K562 (cell line): ENCODE data around the gene CYSRT1. TPM values are rescaled to one million over a fixed set of nuclear protein-coding genes. Genes with fewer than 3 reads are reported as not detected.

ENCODE experiments used
- ATAC-seq: fragments of 200-7000 bp; cut with Tn5 transposase; 3 replicates; pipeline ENCODE4 v1.9.1; 2020; ENCODE audit warnings: moderate library complexity
- BruUV-seq: library from RNA; stranded (reverse); fragments of 400-500 nt; replicated peaks from 2 replicates; lab custom pipeline; 2021; lab: Mats Ljungman, UMichigan
- CTCF ChIA-PET: fragments of 300-600 bp; formaldehyde crosslinking; extraction: SDS; loops from one replicate; lab custom pipeline; 2021; ENCODE audit warnings: low intra/inter-chr PET ratio; lab: Yijun Ruan, JAX
- POLR2A ChIA-PET: fragments of 300-600, 350-650 bp; sonication (Branson Sonifier 250); formaldehyde crosslinking; extraction: SDS; loops from one replicate; lab custom pipeline; 2021; ENCODE audit warnings: antibody characterized with exemption, inconsistent platforms; lab: Yijun Ruan, JAX
- DNase-seq, 4 experiments: peaks; one replicate each; pipeline versions ENCODE4 v3.0.0 to v3.0.0-alpha.2; 2011 to 2018; ENCODE audit warnings: low spot score in 3 of 4, mixed read lengths in 3 of 4; ENCODE audit errors: extremely low read depth in 1 of 4
- FAIRE-seq: peaks from 2 replicates; lab custom pipeline; 2011; peaks lifted over from hg19 to GRCh38; lab: Jason Lieb, UNC
- H2AFZ ChIP-seq: 2 replicates; pipeline ENCODE4 v1.6.0; 2011; ENCODE audit warnings: low read depth, low read length, control low read depth, inconsistent platforms
- H3K27ac ChIP-seq: fragments of 200-600 bp; 3 replicates; pipeline ENCODE4 v1.8.0; 2011; ENCODE audit warnings: low read depth, mild to moderate bottlenecking, control low read depth, inconsistent platforms, low read length, moderate library complexity, mixed read lengths; ENCODE audit errors: extremely low read depth
- H3K27me3 ChIP-seq, 2 experiments: fragments of 300-600 bp in 1 of 2; 2 replicates in 1 of 2; 3 replicates in 1 of 2; pipeline versions ENCODE4 v1.6.0 to v1.8.0; 2011; ENCODE audit warnings: inconsistent platforms in 2 of 2, low read length in 2 of 2, mild to moderate bottlenecking in 1 of 2, mixed read lengths in 1 of 2, moderate library complexity in 1 of 2; ENCODE audit not compliant: control insufficient read depth in 2 of 2, insufficient read depth in 2 of 2
- H3K36me3 ChIP-seq: fragments of 300-600 bp; 3 replicates; pipeline ENCODE4 v1.8.0; 2011; ENCODE audit warnings: mild to moderate bottlenecking, low read length, inconsistent platforms; ENCODE audit not compliant: control insufficient read depth, insufficient read depth
- H3K4me1 ChIP-seq, 2 experiments: fragments of 200-600 bp in 1 of 2; replicated peaks in 1 of 2; 2 replicates in 1 of 2; 3 replicates in 1 of 2; pipeline versions ENCODE4 v1.5.1 to v1.8.0; 2011; ENCODE audit warnings: inconsistent platforms in 2 of 2, low read length in 2 of 2, mild to moderate bottlenecking in 1 of 2, mixed read lengths in 1 of 2, moderate library complexity in 1 of 2; ENCODE audit not compliant: control insufficient read depth in 2 of 2, insufficient read depth in 2 of 2
- H3K4me2 ChIP-seq: 2 replicates; pipeline ENCODE4 v1.6.1; 2011; ENCODE audit warnings: low read length, control low read depth, inconsistent platforms, mixed read lengths; ENCODE audit not compliant: insufficient read depth
- H3K4me3 ChIP-seq: fragments of 200-600 bp; sonication (generic), shearing (Covaris generic); 2 replicates; pipeline ENCODE4 v1.5.1; 2016; ENCODE audit warnings: control low read depth, inconsistent platforms
- H3K79me2 ChIP-seq: fragments of 200-600 bp; 3 replicates; pipeline ENCODE4 v1.8.0; 2011; ENCODE audit warnings: low read length, inconsistent platforms; ENCODE audit not compliant: control insufficient read depth, insufficient read depth
- H3K9ac ChIP-seq, 2 experiments: 2 replicates each; pipeline versions ENCODE4 v1.6.0 to v1.6.1; 2011; ENCODE audit warnings: low read depth in 2 of 2, low read length in 2 of 2, control low read depth in 1 of 2, inconsistent platforms in 1 of 2, mild to moderate bottlenecking in 1 of 2, mixed read lengths in 1 of 2; ENCODE audit not compliant: insufficient read depth in 1 of 2
- H3K9me1 ChIP-seq: one replicate; pipeline ENCODE4 v1.6.0; 2011; ENCODE audit warnings: inconsistent platforms, mild to moderate bottlenecking, low read length, moderate library complexity; ENCODE audit not compliant: control insufficient read depth, insufficient read depth
- H3K9me3 ChIP-seq: replicated peaks from 2 replicates; pipeline ENCODE4 v1.5.1; 2011; ENCODE audit warnings: low read depth, low read length, inconsistent platforms; ENCODE audit not compliant: control insufficient read depth, insufficient read depth
- H4K20me1 ChIP-seq: replicated peaks from 2 replicates; pipeline ENCODE4 v1.6.1; 2011; ENCODE audit warnings: low read length, inconsistent platforms, mixed read lengths; ENCODE audit not compliant: control insufficient read depth, insufficient read depth
- CBX2 ChIP-seq: fragments of 200-600 bp; sonication (generic); IDR thresholded peaks from one replicate; pipeline ENCODE4 v1.6.1; 2012; ENCODE audit warnings: mild to moderate bottlenecking, low read length, inconsistent platforms; ENCODE audit not compliant: insufficient read depth, poor library complexity, severe bottlenecking
- HLTF ChIP-seq: fragments of 450-650 bp; IDR thresholded peaks from 2 replicates; pipeline ENCODE4 v1.6.1; 2016
- KLF13 ChIP-seq: fragments of 450-650 bp; IDR thresholded peaks from 2 replicates; pipeline ENCODE4 v1.6.1; 2016; ENCODE audit warnings: missing genetic modification characterization, low read depth, mild to moderate bottlenecking, missing compliant biosample characterization, moderate library complexity, borderline replicate concordance
- NCOA2 ChIP-seq, 2 experiments: fragments of 450-650 bp; IDR thresholded peaks; 2 replicates each; pipeline ENCODE4 v1.6.1; 2018; ENCODE audit warnings: mild to moderate bottlenecking in 2 of 2, moderate library complexity in 1 of 2; ENCODE audit not compliant: partially characterized antibody in 2 of 2
- NONO ChIP-seq, 2 experiments: fragments of 200-400 bp in 1 of 2; fragments of 450-650 bp in 1 of 2; formaldehyde crosslinking in 1 of 2; IDR thresholded peaks; 2 replicates each; pipeline ENCODE4 v1.6.1; 2017; ENCODE audit warnings: low read depth in 2 of 2, mild to moderate bottlenecking in 2 of 2, moderate library complexity in 2 of 2, low read length in 1 of 2
- PATZ1 ChIP-seq: fragments of 250-450 bp; sonication (Bioruptor Pico); IDR thresholded peaks from 2 replicates; pipeline ENCODE4 v1.5.0; 2020; ENCODE audit warnings: mild to moderate bottlenecking, borderline replicate concordance
- POLR2H ChIP-seq: IDR thresholded peaks from 2 replicates; pipeline ENCODE4 v1.6.1; 2016; ENCODE audit warnings: missing genetic modification characterization, low read depth, mild to moderate bottlenecking, control low read depth, missing compliant biosample characterization, moderate library complexity
- RAD51 ChIP-seq: fragments of 450-650 bp; IDR thresholded peaks from 2 replicates; pipeline ENCODE4 v1.7.1; 2016; ENCODE audit warnings: low read depth, mild to moderate bottlenecking, borderline replicate concordance
- RBBP5 ChIP-seq: fragments of 200-600 bp; sonication (generic); IDR thresholded peaks from 2 replicates; pipeline ENCODE4 v1.6.1; 2012; ENCODE audit warnings: borderline replicate concordance, mild to moderate bottlenecking, low read length, control low read depth, inconsistent platforms; ENCODE audit not compliant: insufficient read depth, poor library complexity, severe bottlenecking
- RBFOX2 ChIP-seq: fragments of 200-400 bp; formaldehyde crosslinking; IDR thresholded peaks from 2 replicates; pipeline ENCODE4 v1.6.1; 2017; ENCODE audit warnings: low read depth, mild to moderate bottlenecking, low read length, moderate library complexity
- SP1 ChIP-seq: sonication (generic); formaldehyde crosslinking; IDR thresholded peaks from 2 replicates; pipeline ENCODE4 v1.8.1; 2022; ENCODE audit warnings: mild to moderate bottlenecking, missing genetic modification reagents
- ZBTB11 ChIP-seq, 3 experiments: fragments of 200-800 bp in 1 of 3; fragments of 250-450 bp in 1 of 3; fragments of 450-650 bp in 1 of 3; sonication (Bioruptor Pico) in 1 of 3; sonication (Bioruptor generic) in 1 of 3; formaldehyde crosslinking in 1 of 3; IDR thresholded peaks; 2 replicates each; pipeline versions ENCODE4 v1.6.1 to v1.8.0; 2016 to 2022; ENCODE audit warnings: mild to moderate bottlenecking in 2 of 3, missing genetic modification characterization in 2 of 3, missing compliant biosample characterization in 1 of 3, moderate library complexity in 1 of 3
- ZNF76 ChIP-seq: fragments of 250-450 bp; sonication (Bioruptor Pico); IDR thresholded peaks from 2 replicates; pipeline ENCODE4 v1.4.0; 2020; ENCODE audit warnings: mild to moderate bottlenecking, moderate library complexity, borderline replicate concordance
- WGBS: fragments of 100-300 bp; shearing (Covaris generic); methylation state at CpG from one replicate; pipeline ENCODE4 v1.1.6; 2016; ENCODE audit warnings: low coverage, mixed read lengths; ENCODE audit not compliant: insufficient coverage; ENCODE audit errors: missing lambda C conversion rate; 5-methylcytosine and 5-hydroxymethylcytosine counted together
- in situ Hi-C: fragments of 300-500 bp; cut with MboI; formaldehyde crosslinking; loops from 4 replicates; pipeline ENCODE4 v1.15.0; 2018; ENCODE audit warnings: inconsistent platforms, mixed read lengths
- intact Hi-C: fragments of 100-400 bp; cut with micrococcal nuclease; formaldehyde crosslinking; loops from 2 replicates; pipeline ENCODE4 v1.14.2; 2022
- polyA plus RNA-seq, 8 experiments: library from polyadenylated mRNA; depleted of rRNA in 4 of 8; stranded (reverse) in 5 of 8; unstranded in 3 of 8; fragments of >200 nt; fragmentation: Nextera tagmentation in 2 of 8; fragmentation: Illumina TruSeq in 1 of 8; extraction: Ambion mirVana in 2 of 8; extraction: Trizol in 1 of 8; gene quantifications; 2 replicates each; pipeline versions ENCODE4 v1.2.1 to v1.2.3, GENCODE V29; 2011 to 2014; ENCODE audit warnings: inconsistent platforms in 1 of 8, missing spikeins in 1 of 8
- total RNA-seq, 7 experiments: library from RNA; depleted of rRNA in 6 of 7; stranded (reverse); fragments of >200 nt in 6 of 7; fragmentation: Illumina TruSeq in 2 of 7; extraction: Trizol in 2 of 7; gene quantifications; 2 replicates each; pipeline versions ENCODE4 v1.2.1 to v1.2.3, GENCODE V29; 2011 to 2021; ENCODE audit warnings: low replicate concordance in 1 of 7

The CYSRT1 gene
- total and polyA plus RNA-seq, 9 of the 15 experiments (the other 6 are each of a cell fraction or from before 2014, with no cell fraction given) = 0.04 to 1.4 (median 0.42) TPM; not detected in 3

GRCh38 chr9:137205126-137206069, 19.6 kb upstream of the CYSRT1 start, which contains the start of the genes NDOR1 and TMEM203:
Gene NDOR1, plus strand, starts transcription at chr9:137205700. Its CDS starts 78 bp downstream, at chr9:137205778.
Gene TMEM203, minus strand, starts transcription at chr9:137205648. Its CDS starts 234 bp downstream, at chr9:137205414.
- H3K27me3 ChIP-seq = no peaks in the 10 kb centered on the region
- H3K4me3 ChIP-seq = peak within 1 kb of the TSS; percentile 99
- H3K4me1 ChIP-seq = peaks cover 28 to 59% of the 10 kb centered on the region in 2 experiments
- DNase-seq (peak; percentile 89 to 94 (median 91)), ATAC-seq (peak; percentile 60), FAIRE-seq (peak; percentile 69)
- peaks cover 59% of the 10 kb centered on the region for H3K79me2 ChIP-seq
- ChIA-PET POLR2A (interaction anchor here (1.0 to 5.7 kb wide), 5 partner anchors 10 to 119 kb away, joined by 3 to 56 read pairs (median 5); partner anchors contain the start of genes ANAPC2, MAN1B1 and SSNA1), CTCF (no interaction called here)
- peaks cover 43% of the 10 kb centered on the region; the same call in 2 of the 3 replicates for H3K36me3 ChIP-seq
- peak within 1 kb of the TSS; percentile 92 to 98 for H3K9ac ChIP-seq
- under 1% methylated on average over 63 of the region's 98 CpGs for WGBS
- intact Hi-C loops = no loop called here
- H3K9me3 ChIP-seq = no peaks in the 10 kb centered on the region
- no peaks in the 10 kb centered on the region; the same call in 1 of the 2 replicates for H4K20me1 ChIP-seq
- BruUV-seq = no TSS peak
- peak within 1 kb of the TSS; percentile 88 for H3K27ac ChIP-seq
- H2AFZ ChIP-seq = peak within 1 kb of the TSS; percentile 77
- peaks cover 3% of the 10 kb centered on the region for H3K9me1 ChIP-seq
- in situ Hi-C loops = no loop called here
- peak within 1 kb of the TSS; percentile 95 for H3K4me2 ChIP-seq
- no peak for TF ChIP-seq CBX2
- TF ChIP-seq PATZ1 = no peak
- no peak for TF ChIP-seq RAD51
- peak; percentile 48; the same call in 1 of the 2 replicates for TF ChIP-seq SP1 (CRISPR knock-in tag)
- TF ChIP-seq RBBP5 = peak; percentile 87
- no peak for TF ChIP-seq HLTF
- TF ChIP-seq ZBTB11 (CRISPR knock-in tag; IDR thresholded peaks at IDR 0.05) = peak; percentile 82 to 95 (median 91); a peak in 5 of 6 replicates
- TF ChIP-seq KLF13 (tag) = 0 out of 2 replicates have a peak, but pooled peaks have one; percentile 26
- TF ChIP-seq ZNF76 (CRISPR knock-in tag) = 0 out of 2 replicates have a peak, but pooled peaks have one; percentile 62
- no peak for TF ChIP-seq NCOA2 (IDR thresholded peaks at IDR 0.05; ENCODE audit: partially characterized antibody in 2 of 2)
- TF ChIP-seq NONO (IDR thresholded peaks at IDR 0.05; ENCODE audit: low read depth in 2 of 2, low read length in 1 of 2) = peak; percentile 28 to 73; a peak in 2 of 4 replicates
- peak; percentile 94 for TF ChIP-seq RBFOX2
- no peak for TF ChIP-seq POLR2H (tag)
